ENCODE results near the gene ECI1.

ECI1 gene

GRCh38 chr16:2230376-2230775 lies 21.0 kb downstream of the ECI1 start:
- no peaks in the 10 kb centered on the region for H3K9me3 ChIP-seq (ENCODE audit: insufficient read depth, low read length)
- H3K27ac ChIP-seq (ENCODE audit: low read length): no peak overlapping the region
- H3K4me3 ChIP-seq (ENCODE audit: low read length): no peak overlapping the region
- peaks cover 13% of the 10 kb centered on the region for H4K20me1 ChIP-seq (ENCODE audit: insufficient read depth, low read length)
- no peaks in the 10 kb centered on the region for H3K27me3 ChIP-seq (ENCODE audit: low read depth, low read length)
- peaks cover 16% of the 10 kb centered on the region for H3K36me3 ChIP-seq (replicated peaks; ENCODE audit: low read depth, low read length)
- H2AFZ ChIP-seq (ENCODE audit: low read depth, low read length): no peak overlapping the region
- H3K79me2 ChIP-seq (ENCODE audit: low read length): peaks cover 31% of the 10 kb centered on the region
- H3K4me2 ChIP-seq (ENCODE audit: low read length): no peak overlapping the region
- H3K9ac ChIP-seq (ENCODE audit: low read length): no peak overlapping the region
- H3K4me1 ChIP-seq (ENCODE audit: low read length): no peaks in the 10 kb centered on the region
- no peak for TF ChIP-seq EZH2phosphoT487 (IDR thresholded peaks at IDR 0.05; ENCODE audit: low read depth)
- no peak for TF ChIP-seq CTCF (IDR thresholded peaks at IDR 0.05; ENCODE audit: low read depth, low read length)

GRCh38 chr16:2229632-2230250 lies 21.6 kb downstream of the ECI1 start:
- peaks cover 16% of the 10 kb centered on the region for H3K36me3 ChIP-seq (replicated peaks; ENCODE audit: low read depth, low read length)

GRCh38 chr16:2229091-2229490 lies 22.3 kb downstream of the ECI1 start:
- no peak overlapping the region for H2AFZ ChIP-seq (ENCODE audit: low read depth, low read length)
- H3K79me2 ChIP-seq (ENCODE audit: low read length): peaks cover 44% of the 10 kb centered on the region
- H3K27me3 ChIP-seq (ENCODE audit: low read depth, low read length): no peaks in the 10 kb centered on the region
- H3K4me3 ChIP-seq (ENCODE audit: low read length): no peak overlapping the region
- TF ChIP-seq EZH2phosphoT487 (IDR thresholded peaks at IDR 0.05; ENCODE audit: low read depth): no peak
- TF ChIP-seq CTCF (IDR thresholded peaks at IDR 0.05; ENCODE audit: low read depth, low read length): no peak
- H3K4me1 ChIP-seq (ENCODE audit: low read length): peaks cover 5% of the 10 kb centered on the region; the same call in 1 of the 2 replicates
- no peak overlapping the region for H3K4me2 ChIP-seq (ENCODE audit: low read length)
- peaks cover 13% of the 10 kb centered on the region for H4K20me1 ChIP-seq (ENCODE audit: insufficient read depth, low read length)
- H3K9ac ChIP-seq (ENCODE audit: low read length): no peak overlapping the region
- no peak overlapping the region for H3K27ac ChIP-seq (ENCODE audit: low read length)
- peaks cover 12% of the 10 kb centered on the region for H3K36me3 ChIP-seq (replicated peaks; ENCODE audit: low read depth, low read length)
- H3K9me3 ChIP-seq (ENCODE audit: insufficient read depth, low read length): no peaks in the 10 kb centered on the region

More at GRCh38 chr16:2229632-2230250, 21.6 kb downstream of the ECI1 start:
- H2AFZ ChIP-seq (ENCODE audit: low read depth, low read length): no peak overlapping the region
- no peak overlapping the region for H3K27ac ChIP-seq (ENCODE audit: low read length)
- H3K4me3 ChIP-seq (ENCODE audit: low read length): no peak overlapping the region
- H3K4me1 ChIP-seq (ENCODE audit: low read length): peaks cover 5% of the 10 kb centered on the region; the same call in 1 of the 2 replicates
- peaks cover 37% of the 10 kb centered on the region for H3K79me2 ChIP-seq (ENCODE audit: low read length)
- no peak overlapping the region for H3K4me2 ChIP-seq (ENCODE audit: low read length)
- no peaks in the 10 kb centered on the region for H3K9me3 ChIP-seq (ENCODE audit: insufficient read depth, low read length)
- TF ChIP-seq EZH2phosphoT487 (IDR thresholded peaks at IDR 0.05; ENCODE audit: low read depth) (no peak), CTCF (IDR thresholded peaks at IDR 0.05; ENCODE audit: low read depth, low read length) (no peak)
- no peaks in the 10 kb centered on the region for H3K27me3 ChIP-seq (ENCODE audit: low read depth, low read length)
- H3K9ac ChIP-seq (ENCODE audit: low read length): no peak overlapping the region
- peaks cover 13% of the 10 kb centered on the region for H4K20me1 ChIP-seq (ENCODE audit: insufficient read depth, low read length)

- H3K79me2 ChIP-seq (ENCODE audit: low read length): peaks cover 50% of the 10 kb centered on the region
- H4K20me1 ChIP-seq (ENCODE audit: insufficient read depth, low read length): peaks cover 13% of the 10 kb centered on the region
- no peak overlapping the region for H3K27ac ChIP-seq (ENCODE audit: low read length)
- H3K4me1 ChIP-seq (ENCODE audit: low read length): peaks cover 5% of the 10 kb centered on the region; the same call in 1 of the 2 replicates
- H3K4me3 ChIP-seq (ENCODE audit: low read length): no peak overlapping the region
- H3K4me2 ChIP-seq (ENCODE audit: low read length): no peak overlapping the region
- peaks cover 11% of the 10 kb centered on the region for H3K36me3 ChIP-seq (replicated peaks; ENCODE audit: low read depth, low read length)
- TF ChIP-seq CTCF (IDR thresholded peaks at IDR 0.05; ENCODE audit: low read depth, low read length) (no peak), EZH2phosphoT487 (IDR thresholded peaks at IDR 0.05; ENCODE audit: low read depth) (no peak)
- H3K9me3 ChIP-seq (ENCODE audit: insufficient read depth, low read length): no peaks in the 10 kb centered on the region
- H2AFZ ChIP-seq (ENCODE audit: low read depth, low read length): no peak overlapping the region
- H3K27me3 ChIP-seq (ENCODE audit: low read depth, low read length): no peaks in the 10 kb centered on the region
- no peak overlapping the region for H3K9ac ChIP-seq (ENCODE audit: low read length)
Measured at GRCh38 chr16:2228161-2228824, 23.1 kb downstream of the ECI1 start.

All from OCI-LY3 (cell line).